MM.1S (cell line): ENCODE data around the gene INTS2.

ENCODE experiments used
- DNase-seq: peaks from one replicate; pipeline ENCODE4 v3.0.0-alpha.2; 2015
- H2AFZ ChIP-seq: fragments of 300-600 bp; sonication (generic); 2 replicates; pipeline ENCODE4 v1.6.0; 2016; ENCODE audit warnings: antibody characterized with exemption, low read length
- H3F3A ChIP-seq: fragments of 300-600 bp; sonication (generic); 2 replicates; pipeline ENCODE4 v1.6.1; 2016; ENCODE audit warnings: mild to moderate bottlenecking, antibody characterized with exemption, low read length, moderate library complexity, mixed read lengths; ENCODE audit not compliant: insufficient read depth
- H3K27ac ChIP-seq: fragments of 300-600 bp; sonication (generic); 2 replicates; pipeline ENCODE4 v1.5.1; 2016; ENCODE audit warnings: mild to moderate bottlenecking, low read length
- H3K27me3 ChIP-seq: fragments of 300-600 bp; sonication (generic); replicated peaks from 2 replicates; pipeline ENCODE4 v1.6.0; 2016; ENCODE audit warnings: low read length; ENCODE audit not compliant: insufficient read depth
- H3K36me3 ChIP-seq: fragments of 300-600 bp; sonication (generic); replicated peaks from 2 replicates; pipeline ENCODE4 v1.6.1; 2016; ENCODE audit warnings: mild to moderate bottlenecking, low read length, mixed read lengths; ENCODE audit not compliant: insufficient read depth
- H3K4me1 ChIP-seq: fragments of 300-600 bp; sonication (generic); 2 replicates; pipeline ENCODE4 v1.6.1; 2016; ENCODE audit warnings: low read length, mixed read lengths
- H3K4me2 ChIP-seq: fragments of 300-600 bp; sonication (generic); 2 replicates; pipeline ENCODE4 v1.6.0; 2016; ENCODE audit warnings: low read depth, low read length
- H3K4me3 ChIP-seq: fragments of 300-600 bp; sonication (generic); 2 replicates; pipeline ENCODE4 v1.5.1; 2016; ENCODE audit warnings: low read length, mixed read lengths
- H3K79me2 ChIP-seq: fragments of 300-600 bp; sonication (generic); 2 replicates; pipeline ENCODE4 v1.6.1; 2016; ENCODE audit warnings: mixed run types, low read length, mixed read lengths
- H3K9ac ChIP-seq: fragments of 300-600 bp; sonication (generic); 2 replicates; pipeline ENCODE4 v1.6.1; 2016; ENCODE audit warnings: low read length, mixed read lengths
- H3K9me2 ChIP-seq: fragments of 300-600 bp; sonication (generic); replicated peaks from 2 replicates; pipeline ENCODE4 v1.6.1; 2016; ENCODE audit warnings: mild to moderate bottlenecking, low read length, mixed read lengths; ENCODE audit not compliant: insufficient read depth
- H3K9me3 ChIP-seq: fragments of 300-600 bp; sonication (generic); replicated peaks from 2 replicates; pipeline ENCODE4 v1.6.1; 2016; ENCODE audit warnings: mild to moderate bottlenecking, low read length, mixed read lengths; ENCODE audit not compliant: insufficient read depth
- H4K20me1 ChIP-seq: fragments of 300-600 bp; sonication (generic); 2 replicates; pipeline ENCODE4 v1.6.1; 2016; ENCODE audit warnings: mild to moderate bottlenecking, low read length, moderate library complexity, mixed read lengths; ENCODE audit not compliant: insufficient read depth
- CTCF ChIP-seq: fragments of 300-600 bp; sonication (generic); IDR thresholded peaks from 2 replicates; pipeline ENCODE4 v1.5.1; 2016; ENCODE audit warnings: antibody characterized with exemption, low read length, mixed read lengths
- EZH2 ChIP-seq: fragments of 300-600 bp; sonication (generic); optimal IDR thresholded peaks from 2 replicates; pipeline ENCODE3; 2017; ENCODE audit warnings: low read depth, mild to moderate bottlenecking, antibody characterized with exemption, low read length, mixed read lengths
- EZH2phosphoT487 ChIP-seq: fragments of 300-600 bp; sonication (generic); IDR thresholded peaks from 2 replicates; pipeline ENCODE4 v1.6.1; 2018; ENCODE audit warnings: antibody characterized with exemption, low read length

Gene INTS2

GRCh38 chr17:61843435-61843834 lies 84.3 kb downstream of the INTS2 start:
- Histone ChIP-seq H3K27me3 (no peaks in the 10 kb centered on the region), H3K36me3 (no peaks in the 10 kb centered on the region; the same call in 1 of the 2 replicates), H3K4me2 (no peak overlapping the region), H4K20me1 (no peaks in the 10 kb centered on the region; the same call in 1 of the 2 replicates), H3K9me2 (no peaks in the 10 kb centered on the region), H3K4me3 (no peak overlapping the region), H3K9me3 (no peaks in the 10 kb centered on the region), H3K4me1 (no peaks in the 10 kb centered on the region), H3F3A (no peaks in the 10 kb centered on the region), H3K9ac (no peak overlapping the region), H2AFZ (no peak overlapping the region), H3K27ac (no peak overlapping the region), H3K79me2 (no peaks in the 10 kb centered on the region)
- TF ChIP-seq CTCF (no peak), EZH2 (no peak), EZH2phosphoT487 (no peak)
- no peak for DNase-seq

GRCh38 chr17:61842899-61843298 lies 84.9 kb downstream of the INTS2 start:
- H3K27me3 ChIP-seq = no peaks in the 10 kb centered on the region
- H3K9me2 ChIP-seq = no peaks in the 10 kb centered on the region
- H3K4me3 ChIP-seq = no peak overlapping the region
- no peaks in the 10 kb centered on the region for H3K4me1 ChIP-seq
- no peaks in the 10 kb centered on the region for H3K9me3 ChIP-seq
- H3K36me3 ChIP-seq = no peaks in the 10 kb centered on the region; the same call in 1 of the 2 replicates
- no peaks in the 10 kb centered on the region for H3F3A ChIP-seq
- TF ChIP-seq EZH2phosphoT487 = no peak
- TF ChIP-seq EZH2 = no peak
- no peak for TF ChIP-seq CTCF
- DNase-seq = no peak
- no peaks in the 10 kb centered on the region for H3K79me2 ChIP-seq
- H3K9ac ChIP-seq = no peak overlapping the region
- H3K27ac ChIP-seq = no peak overlapping the region
- no peak overlapping the region for H3K4me2 ChIP-seq
- H4K20me1 ChIP-seq = no peaks in the 10 kb centered on the region; the same call in 1 of the 2 replicates
- no peak overlapping the region for H2AFZ ChIP-seq

- no peak overlapping the region for H3K4me3 ChIP-seq
- H3K79me2 ChIP-seq = no peaks in the 10 kb centered on the region
- no peaks in the 10 kb centered on the region for H3K4me1 ChIP-seq
- no peak for DNase-seq
- H3K9me3 ChIP-seq = no peaks in the 10 kb centered on the region
- TF ChIP-seq EZH2 (no peak), CTCF (no peak), EZH2phosphoT487 (no peak)
- no peak overlapping the region for H2AFZ ChIP-seq
- no peaks in the 10 kb centered on the region for H3K36me3 ChIP-seq
- H3K4me2 ChIP-seq = no peak overlapping the region
- no peaks in the 10 kb centered on the region for H3K27me3 ChIP-seq
- H3K9ac ChIP-seq = no peak overlapping the region
- H4K20me1 ChIP-seq = no peaks in the 10 kb centered on the region
- no peaks in the 10 kb centered on the region for H3K9me2 ChIP-seq
- H3F3A ChIP-seq = no peaks in the 10 kb centered on the region
- H3K27ac ChIP-seq = no peak overlapping the region
Observed at GRCh38 chr17:61839300-61839786, 88.4 kb downstream of the INTS2 start.
